GM12872 (cell line): ENCODE measurements around the gene CPLX1.
A peak's percentile ranks its signal among the peaks of the same experiment; 100 is the strongest.

ENCODE experiments used
- TF ChIP-seq, protein P1 (sequence below): IDR thresholded peaks from 3 replicates; pipeline ENCODE4 v1.5.1; 2011; ENCODE audit warnings: low read depth, mild to moderate bottlenecking, low read length, moderate library complexity; ENCODE audit not compliant: insufficient read depth

The CPLX1 gene

DNA sequence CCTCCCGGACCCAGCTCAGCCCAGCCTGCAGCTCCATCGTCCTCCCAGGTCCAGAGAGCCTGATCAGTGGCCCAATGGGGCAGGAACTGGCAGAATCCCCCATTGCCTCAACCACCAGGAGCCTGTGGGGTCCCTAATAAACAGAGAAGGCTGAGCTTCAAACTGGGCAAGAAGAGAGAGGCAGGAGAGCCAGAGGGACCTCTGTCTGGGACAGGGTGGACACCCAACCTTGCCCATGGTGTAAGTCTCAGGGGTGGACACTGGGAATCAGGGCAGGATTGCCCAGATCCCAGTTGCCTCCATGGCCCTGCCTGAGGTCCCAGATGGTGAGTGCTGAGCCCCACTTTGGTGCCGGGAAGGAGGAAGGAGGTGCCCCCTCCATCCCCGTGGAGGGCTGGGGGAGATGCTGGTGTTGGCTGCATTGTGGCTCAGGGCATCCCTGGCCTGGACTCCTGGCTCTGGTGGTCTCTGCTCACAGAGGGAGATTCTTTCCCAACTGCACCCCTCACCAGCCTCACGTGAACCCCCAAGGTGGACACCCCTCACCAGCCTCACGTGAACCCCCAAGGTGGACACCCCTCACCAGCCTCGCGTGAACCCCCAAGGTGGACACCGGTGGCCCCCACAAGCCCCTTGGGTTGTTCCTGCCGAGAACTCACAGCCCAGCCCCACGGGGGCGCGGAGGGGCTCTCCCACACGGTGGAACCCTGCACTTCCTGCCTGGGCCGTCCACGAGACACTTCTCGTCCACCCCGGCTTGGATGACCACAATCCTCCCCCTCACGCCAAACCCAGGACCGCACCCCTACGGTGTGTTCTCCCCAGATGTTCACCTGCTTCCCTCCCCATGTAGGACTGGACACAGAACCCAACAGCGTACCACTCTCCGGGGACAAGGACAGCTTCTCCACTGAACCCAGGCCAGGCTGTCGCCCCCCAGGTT, 5.4 kb downstream of the CPLX1 start:
- TF ChIP-seq, protein P1, sequence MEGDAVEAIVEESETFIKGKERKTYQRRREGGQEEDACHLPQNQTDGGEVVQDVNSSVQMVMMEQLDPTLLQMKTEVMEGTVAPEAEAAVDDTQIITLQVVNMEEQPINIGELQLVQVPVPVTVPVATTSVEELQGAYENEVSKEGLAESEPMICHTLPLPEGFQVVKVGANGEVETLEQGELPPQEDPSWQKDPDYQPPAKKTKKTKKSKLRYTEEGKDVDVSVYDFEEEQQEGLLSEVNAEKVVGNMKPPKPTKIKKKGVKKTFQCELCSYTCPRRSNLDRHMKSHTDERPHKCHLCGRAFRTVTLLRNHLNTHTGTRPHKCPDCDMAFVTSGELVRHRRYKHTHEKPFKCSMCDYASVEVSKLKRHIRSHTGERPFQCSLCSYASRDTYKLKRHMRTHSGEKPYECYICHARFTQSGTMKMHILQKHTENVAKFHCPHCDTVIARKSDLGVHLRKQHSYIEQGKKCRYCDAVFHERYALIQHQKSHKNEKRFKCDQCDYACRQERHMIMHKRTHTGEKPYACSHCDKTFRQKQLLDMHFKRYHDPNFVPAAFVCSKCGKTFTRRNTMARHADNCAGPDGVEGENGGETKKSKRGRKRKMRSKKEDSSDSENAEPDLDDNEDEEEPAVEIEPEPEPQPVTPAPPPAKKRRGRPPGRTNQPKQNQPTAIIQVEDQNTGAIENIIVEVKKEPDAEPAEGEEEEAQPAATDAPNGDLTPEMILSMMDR: no peak

DNA sequence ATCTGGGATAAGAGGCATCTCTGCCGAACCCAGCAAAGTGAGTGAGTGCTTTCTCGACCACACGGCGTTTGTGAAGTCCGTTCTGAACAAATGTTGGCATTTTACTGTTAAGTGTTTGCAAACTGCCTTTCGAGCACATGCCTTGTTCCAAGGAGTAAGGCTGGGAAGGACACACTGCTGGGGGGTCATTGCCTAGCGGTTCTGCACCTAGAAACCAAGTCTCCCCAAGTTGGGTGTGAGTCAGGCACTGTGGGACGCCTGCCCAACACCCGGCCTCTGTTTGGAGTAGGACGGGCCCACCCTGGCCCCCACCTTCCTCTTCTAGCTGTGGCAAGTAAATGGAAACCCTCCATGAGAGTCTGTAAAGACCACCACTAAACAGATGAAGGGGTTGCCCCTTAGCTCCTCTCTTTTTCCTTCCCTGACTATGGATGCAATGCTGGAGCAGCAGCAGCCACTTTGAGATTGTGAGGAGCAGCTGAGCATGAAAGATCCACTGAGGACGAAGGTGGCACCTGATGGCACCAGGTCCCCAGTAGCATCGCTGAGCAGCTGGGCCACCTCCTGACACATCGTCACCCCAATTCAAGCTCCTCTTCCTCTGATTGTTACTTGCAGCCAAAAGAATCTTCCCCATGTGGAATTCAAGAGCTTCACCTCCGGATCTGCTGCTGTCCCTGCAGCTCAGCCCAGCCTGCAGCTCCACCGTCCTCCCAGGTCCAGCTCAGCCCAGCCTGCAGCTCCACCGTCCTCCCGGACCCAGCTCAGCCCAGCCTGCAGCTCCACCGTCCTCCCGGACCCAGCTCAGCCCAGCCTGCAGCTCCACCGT, 6.3 kb downstream of the CPLX1 start:
- TF ChIP-seq, protein P1: no peak

DNA sequence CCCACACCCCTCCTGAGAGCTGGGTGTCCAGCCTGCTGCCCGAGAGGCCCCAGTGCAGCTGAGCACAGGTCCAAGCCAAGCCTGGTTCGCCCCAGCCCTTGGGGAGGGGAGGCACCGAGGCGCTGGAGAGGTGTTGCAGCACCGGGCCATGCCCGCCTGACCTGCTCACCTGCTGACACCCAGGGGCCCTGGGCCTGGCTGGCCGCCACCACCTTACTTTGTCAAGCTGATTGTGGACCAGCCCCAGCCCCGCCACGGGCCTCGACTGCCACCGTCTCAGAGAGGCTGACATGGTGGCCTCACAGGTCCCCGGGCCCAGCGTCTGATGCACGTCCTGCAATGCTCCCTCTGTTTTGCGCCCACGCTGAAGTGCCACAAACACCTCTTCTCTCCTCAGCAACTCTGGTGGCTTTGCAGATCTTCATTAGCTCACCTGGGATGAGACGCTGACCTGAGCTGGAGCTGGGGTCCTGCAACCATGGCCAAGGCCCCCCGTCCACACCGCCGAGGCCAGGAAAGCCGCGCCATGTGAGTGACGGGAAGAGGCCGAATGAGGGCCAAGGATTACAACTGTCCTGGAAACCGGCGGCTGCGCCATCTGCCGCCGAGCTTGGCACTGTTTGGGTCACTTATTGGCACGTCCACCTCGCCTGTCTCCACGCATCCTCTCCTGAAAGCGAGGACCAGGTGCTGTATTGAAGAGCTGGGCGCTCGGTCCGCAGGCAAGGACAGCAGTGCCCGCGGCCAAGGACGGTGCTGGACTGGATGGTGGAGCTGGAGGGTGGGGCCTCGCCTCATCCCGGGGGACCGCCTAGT, 7.6 kb downstream of the CPLX1 start:
- TF ChIP-seq, protein P1: no peak

GRCh38 chr4:815464-816146, 10.3 kb downstream of the CPLX1 start:
- TF ChIP-seq, protein P1: no peak

- TF ChIP-seq, protein P1: no peak
Measured at GRCh38 chr4:814312-814850, 11.5 kb downstream of the CPLX1 start.

DNA sequence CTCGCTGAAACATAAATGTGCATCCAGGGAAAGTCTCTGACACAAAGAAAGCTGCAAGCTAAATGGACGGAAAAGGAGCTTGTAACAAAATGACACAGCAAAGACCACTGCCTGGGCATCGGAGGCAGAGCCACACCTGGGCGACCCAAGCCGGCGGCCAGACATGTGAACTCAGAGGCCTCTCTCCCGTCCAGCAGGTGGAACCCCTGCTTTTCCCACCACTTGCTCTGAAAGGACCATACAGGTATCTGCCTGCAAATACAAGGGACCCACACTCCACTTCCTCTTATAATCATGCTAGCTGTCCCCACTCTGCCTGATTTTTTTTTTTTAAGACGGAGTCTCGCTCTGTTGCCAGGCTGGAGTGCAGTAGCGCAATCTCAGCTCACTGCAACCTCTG, 12.0 kb downstream of the CPLX1 start:
- TF ChIP-seq, protein P1: peak; percentile 28; the same call in 2 of the 3 replicates
